ENCODE results near the gene TM9SF2. TPM values are rescaled to one million over a fixed set of nuclear protein-coding genes. Genes with fewer than 3 reads are reported as not detected.
A peak's percentile ranks its signal among the peaks of the same experiment; 100 is the strongest.

Gene TM9SF2
- total and polyA plus RNA-seq, 2 of the 4 experiments (the other 2 are of a cell fraction): 46.1 to 85.5 TPM

- Histone ChIP-seq H4K91ac (ENCODE audit: insufficient read depth, low read depth, low read length) (no peak overlapping the region), H2BK15ac (ENCODE audit: low read depth, low read length) (no peak overlapping the region), H3K9me3 (ENCODE audit: control insufficient read depth, insufficient read depth, low read length) (peaks cover 3% of the 10 kb centered on the region; the same call in 1 of the 2 replicates), H3K27me3 (ENCODE audit: control insufficient read depth, insufficient read depth, low read length) (no peaks in the 10 kb centered on the region; the same call in 1 of the 2 replicates), H2BK20ac (ENCODE audit: low read depth, low read length) (no peak overlapping the region), H3K79me1 (ENCODE audit: low read depth in 1 of 2, low read length in 2 of 2) (no peaks in the 10 kb centered on the region), H3K56ac (ENCODE audit: extremely low read depth, insufficient read depth, low read length) (no peak overlapping the region), H2AK5ac (ENCODE audit: low read depth, low read length) (no peak overlapping the region), H3K9ac (ENCODE audit: low read depth, low read length) (no peak overlapping the region), H3K4me2 (ENCODE audit: low read depth, low read length) (no peak overlapping the region), H3K4ac (ENCODE audit: low read depth, low read length) (no peak overlapping the region), H4K20me1 (ENCODE audit: insufficient read depth, low read length) (no peaks in the 10 kb centered on the region), H4K5ac (ENCODE audit: low read depth, low read length) (no peak overlapping the region), H3K4me1 (ENCODE audit: control insufficient read depth, insufficient read depth, low read length) (no peaks in the 10 kb centered on the region), H2AFZ (replicated peaks; ENCODE audit: low read length, poor library complexity) (no peak overlapping the region), H3K18ac (ENCODE audit: low read depth, low read length) (no peak overlapping the region), H2BK120ac (ENCODE audit: low read depth, low read length) (no peak overlapping the region), H2BK5ac (ENCODE audit: low read depth, low read length, poor library complexity, severe bottlenecking) (no peak overlapping the region), H3K23ac (ENCODE audit: low read depth, low read length) (no peak overlapping the region), H3K36me3 (ENCODE audit: control insufficient read depth, insufficient read depth, low read length) (no peaks in the 10 kb centered on the region), H3K14ac (replicated peaks; ENCODE audit: low read depth, low read length) (no peak overlapping the region), H3K4me3 (ENCODE audit: insufficient read depth, low read depth, low read length) (no peak overlapping the region), H3K9me1 (ENCODE audit: insufficient read depth, low read length) (no peaks in the 10 kb centered on the region; the same call in 1 of the 2 replicates), H3K27ac (ENCODE audit: insufficient read depth, low read length) (no peak overlapping the region), H2AK9ac (replicated peaks; ENCODE audit: low read depth, low read length, poor library complexity) (no peak overlapping the region), H4K8ac (ENCODE audit: low read depth in 2 of 2, low read length in 2 of 2) (no peak overlapping the region)
- peak; percentile 4 for DNase-seq
- no peak for ATAC-seq (ENCODE audit: low read depth)
- ChIA-PET POLR2A (ENCODE audit: unreplicated experiment) (no interaction called here), CTCF (interaction anchor here (0.7 kb wide), 1 partner anchor 123 kb away, joined by 4 read pairs; no protein-coding TSS in a partner anchor)
- no TSS peak for BruUV-seq (replicated peaks)
- intact Hi-C loops (cut with micrococcal nuclease): no loop called here
- no CpG with 5 or more reads among the region's 8 CpGs for WGBS, 2 experiments (ENCODE audit: extremely low coverage in 2 of 2, insufficient read length in 1 of 2)
- TF ChIP-seq CTCF (conservative IDR thresholded peaks at IDR 0.05; ENCODE audit: low read depth, low read length): no peak
- no peak for TF ChIP-seq USF2 (IDR thresholded peaks at IDR 0.05; ENCODE audit: low read depth, low read length)
- TF ChIP-seq POLR2A (IDR thresholded peaks at IDR 0.05; ENCODE audit: low read depth, low read length): no peak
- no peak for TF ChIP-seq RFX5 (IDR thresholded peaks at IDR 0.05; ENCODE audit: low read depth, low read length)
- no peak for TF ChIP-seq RCOR1 (IDR thresholded peaks at IDR 0.05; ENCODE audit: insufficient replicate concordance, low read length)
- TF ChIP-seq NFE2L2 (IDR thresholded peaks at IDR 0.05; ENCODE audit: low read depth, low read length): no peak
- TF ChIP-seq CEBPB (IDR thresholded peaks at IDR 0.05; ENCODE audit: low read depth, low read length): no peak
- no peak for TF ChIP-seq BHLHE40 (IDR thresholded peaks at IDR 0.05; ENCODE audit: low read depth, low read length)
- no peak for TF ChIP-seq MXI1 (IDR thresholded peaks at IDR 0.05; ENCODE audit: borderline replicate concordance, low read depth, low read length)
- TF ChIP-seq MAZ (IDR thresholded peaks at IDR 0.05; ENCODE audit: borderline replicate concordance, low read depth, low read length): no peak
- TF ChIP-seq CHD1 (IDR thresholded peaks at IDR 0.05; ENCODE audit: low read depth, low read length): no peak
- TF ChIP-seq ELK1 (IDR thresholded peaks at IDR 0.05; ENCODE audit: borderline replicate concordance, low read depth, low read length): no peak
- TF ChIP-seq FOS (IDR thresholded peaks at IDR 0.05; ENCODE audit: low read depth, low read length): no peak
- no peak for TF ChIP-seq MAFK (IDR thresholded peaks at IDR 0.05; ENCODE audit: low read depth, low read length)
- TF ChIP-seq SMC3 (IDR thresholded peaks at IDR 0.05; ENCODE audit: low read depth, low read length): no peak
- TF ChIP-seq RAD21 (IDR thresholded peaks at IDR 0.05; ENCODE audit: low read length): no peak
- in situ Hi-C loops (cut with MboI; ENCODE audit: low sequenced_read_pairs): no loop called here
- dilution Hi-C loops (cut with HindIII; ENCODE audit: low sequenced_read_pairs, unreplicated experiment): no loop called here
These were observed 70.9 kb downstream of the TM9SF2 start for GRCh38 chr13:99572131-99572530.
